Mesendoderm (in vitro differentiated cells): ENCODE results near the gene ZFYVE26. TPM values are rescaled to one million over a fixed set of nuclear protein-coding genes. Genes with fewer than 3 reads are reported as not detected.
"Not testable (repeated sequence)": the region's sequence is repeated elsewhere in the genome, so short reads cannot be mapped to it uniquely, and the experiment has no call there.

Source experiments
- DNase-seq: peaks from one replicate; pipeline ENCODE4 v3.0.0; 2013
- H2AK5ac ChIP-seq: 2 replicates; pipeline ENCODE4 v1.6.1; 2013; ENCODE audit warnings: low read length, inconsistent platforms
- H2BK120ac ChIP-seq: 2 replicates; pipeline ENCODE4 v1.6.1; 2013; ENCODE audit warnings: low read depth, mild to moderate bottlenecking, low read length, moderate library complexity, mixed read lengths
- H2BK15ac ChIP-seq: replicated peaks from 2 replicates; pipeline ENCODE4 v1.6.1; 2013; ENCODE audit warnings: low read depth, mild to moderate bottlenecking, moderate library complexity
- H2BK5ac ChIP-seq: 2 replicates; pipeline ENCODE4 v1.6.1; 2013; ENCODE audit warnings: low read length, inconsistent platforms
- H3K18ac ChIP-seq: 2 replicates; pipeline ENCODE4 v1.6.1; 2013; ENCODE audit warnings: mild to moderate bottlenecking, low read length, mixed read lengths
- H3K23ac ChIP-seq: one replicate; pipeline ENCODE4 v1.6.1; 2013; ENCODE audit warnings: low read length
- H3K27ac ChIP-seq: 2 replicates; pipeline ENCODE4 v1.5.1; 2013; ENCODE audit warnings: low read depth, mild to moderate bottlenecking, inconsistent platforms, low read length, moderate library complexity
- H3K27me3 ChIP-seq: 2 replicates; pipeline ENCODE4 v1.6.1; 2013; ENCODE audit warnings: low read length, control low read depth, mild to moderate bottlenecking, inconsistent platforms; ENCODE audit not compliant: insufficient read depth, poor library complexity
- H3K36me3 ChIP-seq: 2 replicates; pipeline ENCODE4 v1.6.1; 2013; ENCODE audit warnings: low read length, inconsistent platforms; ENCODE audit not compliant: control insufficient read depth, insufficient read depth
- H3K4ac ChIP-seq: one replicate; pipeline ENCODE4 v1.6.1; 2013; ENCODE audit warnings: low read depth, mild to moderate bottlenecking, low read length, moderate library complexity
- H3K4me1 ChIP-seq: 2 replicates; pipeline ENCODE4 v1.6.1; 2013; ENCODE audit warnings: low read depth, low read length, inconsistent platforms; ENCODE audit not compliant: control insufficient read depth
- H3K4me2 ChIP-seq: 2 replicates; pipeline ENCODE4 v1.6.1; 2013; ENCODE audit warnings: low read length
- H3K4me3 ChIP-seq: 2 replicates; pipeline ENCODE4 v1.5.1; 2013; ENCODE audit warnings: mild to moderate bottlenecking, low read length
- H3K56ac ChIP-seq: one replicate; pipeline ENCODE4 v1.6.1; 2013; ENCODE audit warnings: low read length
- H3K79me1 ChIP-seq: 2 replicates; pipeline ENCODE4 v1.6.1; 2013; ENCODE audit warnings: low read length, inconsistent platforms
- H3K79me2 ChIP-seq: 2 replicates; pipeline ENCODE4 v1.6.1; 2013; ENCODE audit warnings: mild to moderate bottlenecking, low read length; ENCODE audit not compliant: control insufficient read depth, insufficient read depth
- H3K9ac ChIP-seq: 2 replicates; pipeline ENCODE4 v1.6.1; 2013; ENCODE audit warnings: low read length, inconsistent platforms
- H4K5ac ChIP-seq: one replicate; pipeline ENCODE4 v1.6.1; 2013; ENCODE audit warnings: low read length
- H4K8ac ChIP-seq: one replicate; pipeline ENCODE4 v1.6.1; 2013; ENCODE audit warnings: low read depth, mild to moderate bottlenecking, control low read depth, low read length, moderate library complexity
- WGBS: extraction: QIAGEN DNeasy Blood & Tissue Kit; methylation state at CpG from one replicate; pipeline ENCODE4 v1.1.7; 2013; ENCODE audit warnings: low lambda C conversion rate, missing lambda C conversion rate; ENCODE audit not compliant: insufficient coverage; ENCODE audit errors: extremely low coverage; 5-methylcytosine and 5-hydroxymethylcytosine counted together
- small RNA-seq: library from polyadenylated mRNA; stranded (forward); fragments of <200 nt; extraction: miRNeasy Mini kit (QIAGEN cat#:217004); gene quantifications from one replicate; pipeline ENCODE3, GENCODE V24; 2013; ENCODE audit not compliant: insufficient read depth

ZFYVE26 gene

DNA sequence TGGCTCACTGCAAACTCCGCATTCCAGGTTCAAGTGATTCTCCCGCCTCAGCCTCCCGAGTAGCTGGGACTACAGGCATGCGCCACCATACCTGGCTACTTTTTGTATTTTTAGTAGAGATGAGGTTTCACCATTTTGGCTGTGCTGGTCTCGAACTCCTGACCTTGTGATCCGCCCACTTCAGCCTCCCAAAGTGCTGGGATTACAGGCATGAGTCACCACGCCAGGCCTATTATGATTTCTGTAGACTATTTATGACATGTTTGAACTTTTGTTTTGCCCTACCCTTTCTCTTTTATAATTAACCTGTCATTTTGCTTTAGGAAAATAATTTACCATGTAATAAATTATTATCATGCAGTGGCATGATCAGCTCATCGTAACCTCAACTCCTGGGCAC, 114.9 kb downstream of the ZFYVE26 start, which contains the start of gene RDH12:
Gene RDH12, plus strand, starts transcription at position 395 of the 400 bp plus-strand sequence. CDS start 20,757 bp downstream, outside the sequence.
- not testable (repeated sequence) for H3K9ac ChIP-seq

DNA sequence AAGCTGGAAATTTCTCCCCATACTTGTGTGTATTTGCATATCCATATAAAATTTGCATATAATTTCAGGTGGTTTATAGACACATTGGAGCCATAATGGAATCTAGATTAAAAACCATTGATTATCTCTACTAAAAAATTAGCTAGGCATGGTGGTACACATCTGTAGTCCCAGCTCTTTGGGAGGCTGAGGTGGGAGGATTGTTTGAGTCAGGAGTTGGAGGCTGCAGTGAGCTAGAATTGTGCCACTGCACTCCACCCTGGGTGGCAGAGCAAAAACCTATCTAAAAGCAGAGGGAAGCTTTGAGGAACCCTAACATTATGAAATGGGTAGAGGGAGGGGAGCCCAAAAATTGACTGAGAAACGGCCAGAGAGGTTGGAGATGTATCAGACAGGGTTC, 118.2 kb downstream of the ZFYVE26 start:
- H2BK5ac ChIP-seq: no peak overlapping the region
- no peak overlapping the region for H3K4ac ChIP-seq
- no peak overlapping the region for H2AK5ac ChIP-seq
- H3K18ac ChIP-seq: no peak overlapping the region
- no peaks in the 10 kb centered on the region for H3K27me3 ChIP-seq
- no peak overlapping the region for H3K27ac ChIP-seq
- DNase-seq: no peak
- H3K4me2 ChIP-seq: no peak overlapping the region
- H3K79me1 ChIP-seq: peaks cover 8% of the 10 kb centered on the region
- no peak overlapping the region for H2BK120ac ChIP-seq
- H3K23ac ChIP-seq: no peak overlapping the region
- no peak overlapping the region for H4K8ac ChIP-seq
- no peak overlapping the region for H2BK15ac ChIP-seq
- no peak overlapping the region for H3K4me3 ChIP-seq
- H3K56ac ChIP-seq: no peak overlapping the region
- no peak overlapping the region for H3K9ac ChIP-seq
- H3K79me2 ChIP-seq: peaks cover 13% of the 10 kb centered on the region
- H3K36me3 ChIP-seq: no peaks in the 10 kb centered on the region
- peaks cover 3% of the 10 kb centered on the region for H3K4me1 ChIP-seq
- H4K5ac ChIP-seq: no peak overlapping the region
- WGBS: no CpG with 5 or more reads among the region's 1 CpG

More for the DNA sequence above, 114.9 kb downstream of the ZFYVE26 start, which contains the start of gene RDH12:
- H3K18ac ChIP-seq, H2BK5ac ChIP-seq, H4K8ac ChIP-seq, H3K36me3 ChIP-seq, H2BK15ac ChIP-seq, H3K79me2 ChIP-seq, DNase-seq, H3K4ac ChIP-seq, H3K27ac ChIP-seq, H3K4me3 ChIP-seq, H3K4me1 ChIP-seq, H4K5ac ChIP-seq, H3K4me2 ChIP-seq, H2BK120ac ChIP-seq, H3K23ac ChIP-seq, H3K79me1 ChIP-seq, H3K56ac ChIP-seq, H2AK5ac ChIP-seq, H3K27me3 ChIP-seq: not testable (repeated sequence)
- no CpG with 5 or more reads among the region's 8 CpGs for WGBS

- H3K79me2 ChIP-seq: peaks cover 23% of the 10 kb centered on the region
- no peak overlapping the region for H3K4me2 ChIP-seq
- no peak overlapping the region for H3K4me3 ChIP-seq
- H3K27ac ChIP-seq: no peak overlapping the region
- no peaks in the 10 kb centered on the region for H3K27me3 ChIP-seq
- no peak overlapping the region for H3K9ac ChIP-seq
- no CpG with 5 or more reads among the region's 4 CpGs for WGBS
- no peak overlapping the region for H3K23ac ChIP-seq
- H3K79me1 ChIP-seq: peaks cover 15% of the 10 kb centered on the region
- no peak overlapping the region for H3K18ac ChIP-seq
- DNase-seq: no peak
- H4K8ac ChIP-seq: no peak overlapping the region
- H2BK5ac ChIP-seq: no peak overlapping the region
- H3K56ac ChIP-seq: no peak overlapping the region
- no peak overlapping the region for H2BK15ac ChIP-seq
- H3K4ac ChIP-seq: no peak overlapping the region
- peaks cover 2% of the 10 kb centered on the region for H3K36me3 ChIP-seq
- no peak overlapping the region for H2AK5ac ChIP-seq
- no peak overlapping the region for H4K5ac ChIP-seq
- H3K4me1 ChIP-seq: peaks cover 3% of the 10 kb centered on the region
- no peak overlapping the region for H2BK120ac ChIP-seq
Measured at GRCh38 chr14:67697006-67697405, 119.4 kb downstream of the ZFYVE26 start.

Small RNA genes within 50 kb of the gene (small RNA-seq; reads per million reads assigned to genes)
- gene AL049779.3: not detected
- gene RN7SL369P: not detected
